PFSK-1 (cell line): ENCODE results near the gene GOLT1B.

Source experiments
- FOXP2 ChIP-seq: optimal IDR thresholded peaks from 2 replicates; pipeline ENCODE3; 2011; ENCODE audit warnings: borderline replicate concordance, control low read depth, inconsistent platforms; ENCODE audit not compliant: insufficient read depth; ENCODE audit errors: extremely low read length, extremely low read depth
- POLR2AphosphoS5 ChIP-seq: IDR thresholded peaks from 2 replicates; pipeline ENCODE4 v1.6.1; 2012; ENCODE audit warnings: low read depth, mild to moderate bottlenecking, control low read depth, low read length, moderate library complexity
- SIN3A ChIP-seq: IDR thresholded peaks from 2 replicates; pipeline ENCODE4 v1.6.1; 2012; ENCODE audit warnings: mild to moderate bottlenecking, low read length, moderate library complexity, borderline replicate concordance; ENCODE audit not compliant: insufficient read depth
- TAF1 ChIP-seq: IDR thresholded peaks from 2 replicates; pipeline ENCODE4 v1.6.1; 2012; ENCODE audit warnings: low read length, control low read depth, borderline replicate concordance; ENCODE audit not compliant: insufficient read depth
- TF ChIP-seq, protein P1 (sequence below), 2 experiments: IDR thresholded peaks; 2 replicates each; pipeline versions ENCODE4 v1.6.1 to v1.8.0; 2011 to 2012; ENCODE audit warnings: low read depth in 2 of 2, low read length in 2 of 2, control low read depth in 1 of 2, inconsistent platforms in 1 of 2, mild to moderate bottlenecking in 1 of 2, moderate library complexity in 1 of 2; ENCODE audit not compliant: insufficient read depth in 1 of 2

The GOLT1B gene

GRCh38 chr12:21471294-21471693 is 30.3 kb upstream of the GOLT1B start:
- TF ChIP-seq, protein P1, sequence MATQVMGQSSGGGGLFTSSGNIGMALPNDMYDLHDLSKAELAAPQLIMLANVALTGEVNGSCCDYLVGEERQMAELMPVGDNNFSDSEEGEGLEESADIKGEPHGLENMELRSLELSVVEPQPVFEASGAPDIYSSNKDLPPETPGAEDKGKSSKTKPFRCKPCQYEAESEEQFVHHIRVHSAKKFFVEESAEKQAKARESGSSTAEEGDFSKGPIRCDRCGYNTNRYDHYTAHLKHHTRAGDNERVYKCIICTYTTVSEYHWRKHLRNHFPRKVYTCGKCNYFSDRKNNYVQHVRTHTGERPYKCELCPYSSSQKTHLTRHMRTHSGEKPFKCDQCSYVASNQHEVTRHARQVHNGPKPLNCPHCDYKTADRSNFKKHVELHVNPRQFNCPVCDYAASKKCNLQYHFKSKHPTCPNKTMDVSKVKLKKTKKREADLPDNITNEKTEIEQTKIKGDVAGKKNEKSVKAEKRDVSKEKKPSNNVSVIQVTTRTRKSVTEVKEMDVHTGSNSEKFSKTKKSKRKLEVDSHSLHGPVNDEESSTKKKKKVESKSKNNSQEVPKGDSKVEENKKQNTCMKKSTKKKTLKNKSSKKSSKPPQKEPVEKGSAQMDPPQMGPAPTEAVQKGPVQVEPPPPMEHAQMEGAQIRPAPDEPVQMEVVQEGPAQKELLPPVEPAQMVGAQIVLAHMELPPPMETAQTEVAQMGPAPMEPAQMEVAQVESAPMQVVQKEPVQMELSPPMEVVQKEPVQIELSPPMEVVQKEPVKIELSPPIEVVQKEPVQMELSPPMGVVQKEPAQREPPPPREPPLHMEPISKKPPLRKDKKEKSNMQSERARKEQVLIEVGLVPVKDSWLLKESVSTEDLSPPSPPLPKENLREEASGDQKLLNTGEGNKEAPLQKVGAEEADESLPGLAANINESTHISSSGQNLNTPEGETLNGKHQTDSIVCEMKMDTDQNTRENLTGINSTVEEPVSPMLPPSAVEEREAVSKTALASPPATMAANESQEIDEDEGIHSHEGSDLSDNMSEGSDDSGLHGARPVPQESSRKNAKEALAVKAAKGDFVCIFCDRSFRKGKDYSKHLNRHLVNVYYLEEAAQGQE (IDR thresholded peaks at IDR 0.05; ENCODE audit: insufficient read depth in 1 of 2, low read depth in 2 of 2, low read length in 2 of 2) = no peak
- TF ChIP-seq TAF1 = no peak
- TF ChIP-seq SIN3A = no peak
- TF ChIP-seq FOXP2 = no peak
- no peak for TF ChIP-seq POLR2AphosphoS5

DNA sequence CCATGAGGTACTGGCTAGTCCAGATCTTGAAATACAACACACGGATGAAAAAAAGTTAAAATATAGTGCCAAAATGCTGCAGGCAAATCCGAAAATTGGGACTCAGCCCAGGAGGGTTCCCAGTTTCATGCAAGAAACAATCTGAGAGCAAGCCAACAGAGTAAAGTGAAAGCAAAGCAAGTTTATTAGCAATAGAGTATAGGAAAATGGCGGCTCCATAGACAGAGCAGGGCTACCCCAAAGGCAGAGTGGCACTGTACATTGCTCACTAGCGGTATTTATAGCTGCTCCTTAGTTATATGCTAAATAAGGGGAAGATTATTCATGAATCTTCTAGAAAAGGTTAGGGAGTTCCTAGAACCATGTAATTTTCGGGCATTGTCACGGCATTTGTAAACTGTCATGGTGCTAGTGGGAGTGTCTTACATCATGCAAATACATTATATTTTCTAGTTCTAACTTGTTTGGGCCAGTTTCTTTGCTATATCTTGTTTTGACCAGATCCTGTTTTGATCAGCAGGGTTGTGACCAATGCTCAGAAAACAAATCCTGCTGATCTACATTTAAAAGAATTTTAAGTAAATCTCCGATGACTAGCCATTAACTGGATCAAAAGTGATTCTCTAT is 29.3 kb upstream of the GOLT1B start:
- TF ChIP-seq POLR2AphosphoS5 (no peak), TAF1 (no peak), SIN3A (no peak), FOXP2 (no peak)
- TF ChIP-seq, protein P1 (IDR thresholded peaks at IDR 0.05; ENCODE audit: insufficient read depth in 1 of 2, low read depth in 2 of 2, low read length in 2 of 2) = no peak

GRCh38 chr12:21475552-21475951 is 26.0 kb upstream of the GOLT1B start:
- TF ChIP-seq FOXP2 (no peak), TAF1 (no peak), POLR2AphosphoS5 (no peak), SIN3A (no peak)
- TF ChIP-seq, protein P1 (IDR thresholded peaks at IDR 0.05; ENCODE audit: insufficient read depth in 1 of 2, low read depth in 2 of 2, low read length in 2 of 2) = no peak

- TF ChIP-seq POLR2AphosphoS5 (no peak), FOXP2 (no peak), SIN3A (no peak), TAF1 (no peak)
- TF ChIP-seq, protein P1 (IDR thresholded peaks at IDR 0.05; ENCODE audit: insufficient read depth in 1 of 2, low read depth in 2 of 2, low read length in 2 of 2) = no peak
Observed at GRCh38 chr12:21476949-21477348, 24.6 kb upstream of the GOLT1B start.
